Endothelial cell of umbilical vein (primary cell): ENCODE data around the gene MEGF10. TPM values are rescaled to one million over a fixed set of nuclear protein-coding genes. Genes with fewer than 3 reads are reported as not detected.

ENCODE experiments used
- BruUV-seq: library from RNA; stranded (reverse); fragments of 400-500 nt; replicated peaks from 2 replicates; lab custom pipeline; 2021; lab: Mats Ljungman, UMichigan
- CTCF ChIA-PET: fragments of 300-600, 350-600 bp; sonication (Branson Sonifier 250); formaldehyde crosslinking; loops from one replicate; lab custom pipeline; 2021; ENCODE audit warnings: antibody characterized with exemption, inconsistent platforms; lab: Charles Lee
- POLR2A ChIA-PET: fragments of 300-600, 350-600 bp; sonication (Branson Sonifier 250); formaldehyde crosslinking; loops from one replicate; lab custom pipeline; 2021; ENCODE audit warnings: antibody characterized with exemption, inconsistent platforms; lab: Charles Lee
- DNase-seq: peaks from one replicate; pipeline ENCODE4 v3.0.0-alpha.2; 2011; ENCODE audit warnings: low read depth, low spot score
- FAIRE-seq: peaks from 2 replicates; lab custom pipeline; 2011; peaks lifted over from hg19 to GRCh38; lab: Jason Lieb, UNC
- H2AFZ ChIP-seq: 2 replicates; pipeline ENCODE4 v1.6.0; 2012; ENCODE audit warnings: low read depth, low read length, control low read depth, inconsistent platforms
- H3K27ac ChIP-seq: 2 replicates; pipeline ENCODE4 v1.5.1; 2011; ENCODE audit warnings: low read depth, mild to moderate bottlenecking, control low read depth, low read length, moderate library complexity; ENCODE audit not compliant: insufficient read depth
- H3K27me3 ChIP-seq, 2 experiments: 2 replicates each; pipeline versions ENCODE4 v1.6.0 to v1.6.1; 2011; ENCODE audit warnings: low read length in 2 of 2, mixed read lengths in 1 of 2; ENCODE audit not compliant: control insufficient read depth in 2 of 2, insufficient read depth in 2 of 2
- H3K36me3 ChIP-seq, 2 experiments: 2 replicates in 1 of 2; 3 replicates in 1 of 2; pipeline ENCODE4 v1.5.1; 2011; ENCODE audit warnings: low read length in 2 of 2, mild to moderate bottlenecking in 1 of 2, moderate library complexity in 1 of 2; ENCODE audit not compliant: control insufficient read depth in 2 of 2, insufficient read depth in 2 of 2; ENCODE audit errors: extremely low read depth in 1 of 2
- H3K4me1 ChIP-seq: 3 replicates; pipeline ENCODE4 v1.5.1; 2011; ENCODE audit warnings: mild to moderate bottlenecking, low read length; ENCODE audit not compliant: control insufficient read depth, insufficient read depth; ENCODE audit errors: extremely low read depth
- H3K4me2 ChIP-seq: 2 replicates; pipeline ENCODE4 v1.6.1; 2011; ENCODE audit warnings: low read length, control low read depth, mixed read lengths; ENCODE audit not compliant: insufficient read depth
- H3K4me3 ChIP-seq, 3 experiments: fragments of 200-600 bp in 1 of 3; sonication (generic), shearing (Covaris generic) in 1 of 3; replicated peaks in 1 of 3; 2 replicates each; pipeline ENCODE4 v1.5.1; 2011 to 2016; ENCODE audit warnings: control low read depth in 3 of 3, low read length in 3 of 3, mild to moderate bottlenecking in 2 of 3, inconsistent platforms in 1 of 3, low read depth in 1 of 3, moderate library complexity in 1 of 3; ENCODE audit not compliant: insufficient read depth in 1 of 3
- H3K79me2 ChIP-seq: 2 replicates; pipeline ENCODE4 v1.6.0; 2012; ENCODE audit warnings: low read length, inconsistent platforms; ENCODE audit not compliant: control insufficient read depth, insufficient read depth
- H3K9ac ChIP-seq: replicated peaks from 2 replicates; pipeline ENCODE3; 2011; ENCODE audit warnings: low read length, control low read depth; ENCODE audit not compliant: insufficient read depth; ENCODE audit errors: extremely low read depth
- H3K9me1 ChIP-seq: replicated peaks from 3 replicates; pipeline ENCODE4 v1.6.0; 2011; ENCODE audit warnings: mild to moderate bottlenecking, low read length; ENCODE audit not compliant: control insufficient read depth, insufficient read depth; ENCODE audit errors: extremely low read depth
- H3K9me3 ChIP-seq: replicated peaks from 2 replicates; pipeline ENCODE4 v1.5.1; 2012; ENCODE audit warnings: low read length, inconsistent platforms; ENCODE audit not compliant: control insufficient read depth, insufficient read depth
- H4K20me1 ChIP-seq: replicated peaks from 2 replicates; pipeline ENCODE3; 2011; ENCODE audit warnings: mild to moderate bottlenecking, low read length; ENCODE audit not compliant: control insufficient read depth, insufficient read depth; ENCODE audit errors: extremely low read depth
- FOS ChIP-seq: IDR thresholded peaks from 2 replicates; pipeline ENCODE4 v1.6.1; 2011; ENCODE audit warnings: mild to moderate bottlenecking, low read length, moderate library complexity, borderline replicate concordance; ENCODE audit not compliant: insufficient read depth
- GATA2 ChIP-seq: IDR thresholded peaks from 2 replicates; pipeline ENCODE4 v1.7.0; 2011; ENCODE audit warnings: low read depth, mild to moderate bottlenecking, moderate library complexity, mixed read lengths, low read length; ENCODE audit not compliant: insufficient read length, insufficient read depth
- MYC ChIP-seq: IDR thresholded peaks from one replicate; pipeline ENCODE4 v1.6.1; 2011; ENCODE audit warnings: mild to moderate bottlenecking, low read depth, low read length
- POLR2A ChIP-seq: IDR thresholded peaks from 2 replicates; pipeline ENCODE4 v1.6.1; 2012; ENCODE audit warnings: low read depth, mild to moderate bottlenecking, control low read depth, low read length
- POLR2AphosphoS5 ChIP-seq: IDR thresholded peaks from 2 replicates; pipeline ENCODE4 v1.6.1; 2012; ENCODE audit warnings: low read depth, mild to moderate bottlenecking, control low read depth, low read length, moderate library complexity; ENCODE audit not compliant: insufficient read depth
- dilution Hi-C: fragments of 300-500 bp; cut with MboI; formaldehyde crosslinking; loops from one replicate; pipeline ENCODE4 v1.15.0; 2019; ENCODE audit warnings: low sequenced_read_pairs; ENCODE audit not compliant: extremely low pct_ligation_motif_present
- intact Hi-C: fragments of 100-400 bp; cut with micrococcal nuclease; formaldehyde crosslinking; loops from one replicate; pipeline ENCODE4 v1.10.0; 2022
- polyA plus RNA-seq, 4 experiments: library from polyadenylated mRNA; depleted of rRNA in 3 of 4; stranded (reverse) in 3 of 4; unstranded in 1 of 4; fragments of >200 nt; gene quantifications; 2 replicates each; pipeline versions ENCODE4 v1.2.1 to v1.2.3, GENCODE V29; 2011 to 2012; ENCODE audit warnings: missing spikeins in 1 of 4
- total RNA-seq: library from RNA; stranded (reverse); gene quantifications from 2 replicates; pipeline ENCODE4 v1.2.3, GENCODE V29; 2021
- TF ChIP-seq, protein P1 (sequence below), 2 donors: IDR thresholded peaks; 1 replicate in 1 of 2; 2 replicates in 1 of 2; pipeline ENCODE4 v1.5.1; 2011; ENCODE audit warnings: low read length in 2 of 2, mild to moderate bottlenecking in 2 of 2, moderate library complexity in 2 of 2, control low read depth in 1 of 2, inconsistent platforms in 1 of 2, low read depth in 1 of 2; ENCODE audit not compliant: insufficient read depth in 1 of 2; ENCODE audit errors: extremely low read depth in 1 of 2

Gene MEGF10
- total and polyA plus RNA-seq, 2 donors (not counting 3 experiments of a cell fraction or from before 2014, with no cell fraction given) = 0.30 to 1.00 TPM

DNA sequence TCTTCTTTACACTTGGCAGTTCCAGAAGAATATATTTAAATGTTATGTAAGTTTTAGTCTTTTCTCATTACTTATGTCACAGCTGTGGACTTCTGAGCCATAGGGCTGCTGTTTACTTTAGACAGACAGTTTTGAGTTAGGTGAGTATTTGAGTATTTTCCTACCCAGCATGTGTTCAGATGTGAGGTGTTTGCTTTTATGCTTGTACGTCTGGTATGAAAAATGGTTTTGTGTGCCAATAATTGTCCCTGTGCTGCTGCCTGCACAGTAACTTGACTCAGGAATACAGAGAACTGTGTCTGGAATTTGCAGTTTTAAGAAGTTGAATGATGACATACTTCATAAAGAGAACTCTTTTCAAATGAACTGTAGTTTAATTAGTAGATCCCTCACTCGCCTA is 20.8 kb downstream of the MEGF10 start:
- Histone ChIP-seq H2AFZ (no peak overlapping the region), H3K4me2 (no peak overlapping the region), H3K27me3 (peaks cover 25 to 44% of the 10 kb centered on the region in 2 experiments), H3K9ac (no peak overlapping the region), H3K36me3 (no peaks in the 10 kb centered on the region), H3K9me1 (no peaks in the 10 kb centered on the region), H3K4me1 (no peaks in the 10 kb centered on the region), H3K9me3 (no peaks in the 10 kb centered on the region), H3K4me3 (no peak overlapping the region), H3K27ac (no peak overlapping the region), H3K79me2 (no peaks in the 10 kb centered on the region), H4K20me1 (no peaks in the 10 kb centered on the region)
- POLR2A ChIA-PET = no interaction called here
- CTCF ChIA-PET = interaction anchor here (4.0 kb wide), 1 partner anchor 474 kb away, joined by 45 read pairs; no protein-coding TSS in a partner anchor
- no peak for DNase-seq
- no peak for FAIRE-seq
- dilution Hi-C loops (no loop called here), intact Hi-C loops (no loop called here)
- TF ChIP-seq GATA2 = no peak
- TF ChIP-seq, protein P1, sequence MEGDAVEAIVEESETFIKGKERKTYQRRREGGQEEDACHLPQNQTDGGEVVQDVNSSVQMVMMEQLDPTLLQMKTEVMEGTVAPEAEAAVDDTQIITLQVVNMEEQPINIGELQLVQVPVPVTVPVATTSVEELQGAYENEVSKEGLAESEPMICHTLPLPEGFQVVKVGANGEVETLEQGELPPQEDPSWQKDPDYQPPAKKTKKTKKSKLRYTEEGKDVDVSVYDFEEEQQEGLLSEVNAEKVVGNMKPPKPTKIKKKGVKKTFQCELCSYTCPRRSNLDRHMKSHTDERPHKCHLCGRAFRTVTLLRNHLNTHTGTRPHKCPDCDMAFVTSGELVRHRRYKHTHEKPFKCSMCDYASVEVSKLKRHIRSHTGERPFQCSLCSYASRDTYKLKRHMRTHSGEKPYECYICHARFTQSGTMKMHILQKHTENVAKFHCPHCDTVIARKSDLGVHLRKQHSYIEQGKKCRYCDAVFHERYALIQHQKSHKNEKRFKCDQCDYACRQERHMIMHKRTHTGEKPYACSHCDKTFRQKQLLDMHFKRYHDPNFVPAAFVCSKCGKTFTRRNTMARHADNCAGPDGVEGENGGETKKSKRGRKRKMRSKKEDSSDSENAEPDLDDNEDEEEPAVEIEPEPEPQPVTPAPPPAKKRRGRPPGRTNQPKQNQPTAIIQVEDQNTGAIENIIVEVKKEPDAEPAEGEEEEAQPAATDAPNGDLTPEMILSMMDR (IDR thresholded peaks at IDR 0.05; ENCODE audit: extremely low read depth in 1 of 2, insufficient read depth in 1 of 2, low read depth in 1 of 2, low read length in 2 of 2) = no peak
- no peak for TF ChIP-seq MYC
- no peak for TF ChIP-seq POLR2A
- no peak for TF ChIP-seq FOS
- no peak for TF ChIP-seq POLR2AphosphoS5
- BruUV-seq = no TSS peak
